Fibroblast of lung (primary cell): ENCODE data around the gene TACC2. TPM values are rescaled to one million over a fixed set of nuclear protein-coding genes. Genes with fewer than 3 reads are reported as not detected.

Experiments used
- DNase-seq, 2 donors: peaks; one replicate each; pipeline versions ENCODE4 v3.0.0 to v3.0.0-alpha.2; 2010; ENCODE audit warnings: low read depth in 2 of 2
- H2AFZ ChIP-seq: 2 replicates; pipeline ENCODE4 v1.5.1; 2012; ENCODE audit warnings: low read length, control low read depth, inconsistent platforms
- H3K27ac ChIP-seq: 2 replicates; pipeline ENCODE4 v1.5.1; 2011; ENCODE audit warnings: low read length, control low read depth; ENCODE audit not compliant: insufficient read depth
- H3K27me3 ChIP-seq: 2 replicates; pipeline ENCODE4 v1.5.1; 2011; ENCODE audit warnings: mild to moderate bottlenecking, low read length; ENCODE audit not compliant: control insufficient read depth, insufficient read depth
- H3K36me3 ChIP-seq: 2 replicates; pipeline ENCODE4 v1.5.1; 2011; ENCODE audit warnings: low read length; ENCODE audit not compliant: control insufficient read depth, insufficient read depth
- H3K4me1 ChIP-seq: 2 replicates; pipeline ENCODE4 v1.5.1; 2011; ENCODE audit warnings: low read length; ENCODE audit not compliant: control insufficient read depth, insufficient read depth; ENCODE audit errors: extremely low read depth
- H3K4me2 ChIP-seq: 2 replicates; pipeline ENCODE4 v1.5.1; 2011; ENCODE audit warnings: low read length, control low read depth; ENCODE audit not compliant: insufficient read depth; ENCODE audit errors: extremely low read depth
- H3K4me3 ChIP-seq, 4 experiments: fragments of 200-600 bp in 1 of 4; sonication (generic) in 1 of 4; replicated peaks in 1 of 4; 2 replicates each; pipeline ENCODE4 v1.5.1; 2011 to 2016; ENCODE audit warnings: low read length in 4 of 4, low read depth in 3 of 4, mild to moderate bottlenecking in 3 of 4, control low read depth in 2 of 4, inconsistent platforms in 1 of 4, mixed read lengths in 1 of 4; ENCODE audit not compliant: insufficient read depth in 1 of 4; ENCODE audit errors: control extremely low read depth in 1 of 4
- H3K79me2 ChIP-seq: 2 replicates; pipeline ENCODE4 v1.5.1; 2012; ENCODE audit warnings: mild to moderate bottlenecking, low read length, inconsistent platforms; ENCODE audit not compliant: control insufficient read depth, insufficient read depth
- H3K9ac ChIP-seq: 2 replicates; pipeline ENCODE4 v1.5.1; 2011; ENCODE audit warnings: mild to moderate bottlenecking, low read length, control low read depth; ENCODE audit not compliant: insufficient read depth
- H3K9me3 ChIP-seq: 2 replicates; pipeline ENCODE4 v1.5.1; 2012; ENCODE audit warnings: low read depth, low read length; ENCODE audit not compliant: control insufficient read depth, insufficient read depth
- H4K20me1 ChIP-seq: 2 replicates; pipeline ENCODE4 v1.5.1; 2011; ENCODE audit warnings: low read length; ENCODE audit not compliant: control insufficient read depth, insufficient read depth; ENCODE audit errors: extremely low read depth
- EZH2 ChIP-seq: IDR thresholded peaks from 2 replicates; pipeline ENCODE4 v1.5.1; 2012; ENCODE audit warnings: low read length, control low read depth, mild to moderate bottlenecking; ENCODE audit errors: missing control alignments
- polyA plus RNA-seq, 2 donors: library from polyadenylated mRNA; depleted of rRNA in 1 of 2; stranded (reverse) in 1 of 2; unstranded in 1 of 2; fragments of >200 nt; gene quantifications; 2 replicates each; pipeline ENCODE4 v1.2.1, GENCODE V29; 2011 to 2012; ENCODE audit warnings: missing spikeins in 1 of 2
- total RNA-seq: library from RNA; depleted of rRNA; stranded (reverse); fragments of >200 nt; gene quantifications from 2 replicates; pipeline ENCODE4 v1.2.1, GENCODE V29; 2014
- TF ChIP-seq, protein P1 (sequence below), 2 donors: IDR thresholded peaks in 1 of 2; conservative IDR thresholded peaks in 1 of 2; 1 replicate in 1 of 2; 2 replicates in 1 of 2; pipeline ENCODE4 v1.5.1; 2011 to 2012; ENCODE audit warnings: low read length in 2 of 2, control low read depth in 1 of 2, inconsistent platforms in 1 of 2, low read depth in 1 of 2, mild to moderate bottlenecking in 1 of 2

The TACC2 gene
- total and polyA plus RNA-seq, 2 donors (not counting 1 experiment from before 2014, with no cell fraction given): 7.6 to 13.0 TPM

- Histone ChIP-seq H3K9ac (no peak overlapping the region), H3K4me3 (no peak overlapping the region), H2AFZ (no peak overlapping the region), H3K4me1 (no peaks in the 10 kb centered on the region), H3K9me3 (no peaks in the 10 kb centered on the region), H4K20me1 (no peaks in the 10 kb centered on the region), H3K36me3 (no peaks in the 10 kb centered on the region), H3K79me2 (no peaks in the 10 kb centered on the region), H3K4me2 (no peak overlapping the region), H3K27me3 (no peaks in the 10 kb centered on the region), H3K27ac (no peak overlapping the region)
- TF ChIP-seq, protein P1, sequence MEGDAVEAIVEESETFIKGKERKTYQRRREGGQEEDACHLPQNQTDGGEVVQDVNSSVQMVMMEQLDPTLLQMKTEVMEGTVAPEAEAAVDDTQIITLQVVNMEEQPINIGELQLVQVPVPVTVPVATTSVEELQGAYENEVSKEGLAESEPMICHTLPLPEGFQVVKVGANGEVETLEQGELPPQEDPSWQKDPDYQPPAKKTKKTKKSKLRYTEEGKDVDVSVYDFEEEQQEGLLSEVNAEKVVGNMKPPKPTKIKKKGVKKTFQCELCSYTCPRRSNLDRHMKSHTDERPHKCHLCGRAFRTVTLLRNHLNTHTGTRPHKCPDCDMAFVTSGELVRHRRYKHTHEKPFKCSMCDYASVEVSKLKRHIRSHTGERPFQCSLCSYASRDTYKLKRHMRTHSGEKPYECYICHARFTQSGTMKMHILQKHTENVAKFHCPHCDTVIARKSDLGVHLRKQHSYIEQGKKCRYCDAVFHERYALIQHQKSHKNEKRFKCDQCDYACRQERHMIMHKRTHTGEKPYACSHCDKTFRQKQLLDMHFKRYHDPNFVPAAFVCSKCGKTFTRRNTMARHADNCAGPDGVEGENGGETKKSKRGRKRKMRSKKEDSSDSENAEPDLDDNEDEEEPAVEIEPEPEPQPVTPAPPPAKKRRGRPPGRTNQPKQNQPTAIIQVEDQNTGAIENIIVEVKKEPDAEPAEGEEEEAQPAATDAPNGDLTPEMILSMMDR (conservative IDR thresholded peaks at IDR 0.05 in 1 of 2, IDR thresholded peaks at IDR 0.05 in 1 of 2; ENCODE audit: low read depth in 1 of 2, low read length in 2 of 2): no peak
- no peak for TF ChIP-seq EZH2
- no peak for DNase-seq
These were observed 179.8 kb downstream of the TACC2 start for GRCh38 chr10:122168598-122169394.

- TF ChIP-seq, protein P1 (conservative IDR thresholded peaks at IDR 0.05 in 1 of 2, IDR thresholded peaks at IDR 0.05 in 1 of 2; ENCODE audit: low read depth in 1 of 2, low read length in 2 of 2): no peak
- no peak for TF ChIP-seq EZH2
- Histone ChIP-seq H3K27me3 (no peaks in the 10 kb centered on the region), H3K36me3 (no peaks in the 10 kb centered on the region), H3K79me2 (no peaks in the 10 kb centered on the region), H3K4me2 (no peak overlapping the region), H3K9ac (no peak overlapping the region), H2AFZ (no peak overlapping the region), H4K20me1 (no peaks in the 10 kb centered on the region), H3K27ac (no peak overlapping the region), H3K4me1 (no peaks in the 10 kb centered on the region), H3K4me3 (no peak overlapping the region), H3K9me3 (no peaks in the 10 kb centered on the region)
- no peak for DNase-seq
These were observed 181.8 kb downstream of the TACC2 start for GRCh38 chr10:122170802-122171201.

DNA sequence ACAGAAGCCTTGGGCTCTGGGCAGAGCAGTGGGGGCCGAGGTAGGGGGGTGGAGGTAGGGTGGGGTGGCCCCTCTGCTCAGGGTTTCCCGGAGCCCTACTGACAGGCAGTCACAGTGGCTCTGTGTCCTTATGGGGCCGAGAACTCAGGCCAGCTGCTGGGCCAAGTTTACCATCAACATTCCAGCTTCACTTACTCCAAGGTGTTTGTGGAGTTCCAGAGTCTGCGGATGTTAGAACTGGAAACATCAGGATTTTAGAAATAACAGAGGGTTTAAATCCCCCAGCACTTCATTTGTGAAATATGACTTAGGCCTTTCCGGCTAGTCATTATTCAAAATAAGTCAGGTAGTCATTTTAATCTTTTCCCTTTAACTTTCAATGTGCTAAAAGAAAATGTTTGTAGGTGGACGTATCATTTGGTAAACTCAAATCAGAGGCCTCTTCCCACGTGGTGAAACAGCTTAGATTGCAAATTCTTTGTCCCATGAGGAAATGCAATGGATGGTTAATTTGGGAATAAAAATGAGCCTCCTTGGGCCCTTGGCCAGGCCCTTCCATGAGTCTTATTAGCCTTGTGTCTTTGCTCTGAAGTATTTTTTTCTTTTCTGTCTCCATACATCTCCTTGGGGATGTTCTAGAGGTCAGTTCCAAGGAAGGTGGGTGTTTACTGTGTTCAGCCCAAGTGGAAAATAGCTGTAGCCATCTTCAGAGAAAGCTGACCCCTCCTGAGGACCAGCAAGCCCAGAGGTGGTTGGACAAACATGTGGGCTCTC lies 182.5 kb downstream of the TACC2 start:
- H3K27ac ChIP-seq: no peak overlapping the region
- no peaks in the 10 kb centered on the region for H3K4me1 ChIP-seq
- no peak overlapping the region for H3K4me2 ChIP-seq
- no peaks in the 10 kb centered on the region for H4K20me1 ChIP-seq
- H3K9me3 ChIP-seq: no peaks in the 10 kb centered on the region
- H2AFZ ChIP-seq: no peak overlapping the region
- H3K79me2 ChIP-seq: no peaks in the 10 kb centered on the region
- no peak overlapping the region for H3K4me3 ChIP-seq
- H3K9ac ChIP-seq: no peak overlapping the region
- no peaks in the 10 kb centered on the region for H3K36me3 ChIP-seq
- DNase-seq: no peak
- no peaks in the 10 kb centered on the region for H3K27me3 ChIP-seq
- TF ChIP-seq, protein P1 (conservative IDR thresholded peaks at IDR 0.05 in 1 of 2, IDR thresholded peaks at IDR 0.05 in 1 of 2; ENCODE audit: low read depth in 1 of 2, low read length in 2 of 2): no peak
- no peak for TF ChIP-seq EZH2
